Measurements from ENCODE around the gene RIN1. TPM values are rescaled to one million over a fixed set of nuclear protein-coding genes. Genes with fewer than 3 reads are reported as not detected.

RIN1 gene
- total and polyA plus RNA-seq, 2 of the 13 experiments (the other 11 are each of a cell fraction or from before 2014, with no cell fraction given), result 2.4 to 4.1 TPM

DNA sequence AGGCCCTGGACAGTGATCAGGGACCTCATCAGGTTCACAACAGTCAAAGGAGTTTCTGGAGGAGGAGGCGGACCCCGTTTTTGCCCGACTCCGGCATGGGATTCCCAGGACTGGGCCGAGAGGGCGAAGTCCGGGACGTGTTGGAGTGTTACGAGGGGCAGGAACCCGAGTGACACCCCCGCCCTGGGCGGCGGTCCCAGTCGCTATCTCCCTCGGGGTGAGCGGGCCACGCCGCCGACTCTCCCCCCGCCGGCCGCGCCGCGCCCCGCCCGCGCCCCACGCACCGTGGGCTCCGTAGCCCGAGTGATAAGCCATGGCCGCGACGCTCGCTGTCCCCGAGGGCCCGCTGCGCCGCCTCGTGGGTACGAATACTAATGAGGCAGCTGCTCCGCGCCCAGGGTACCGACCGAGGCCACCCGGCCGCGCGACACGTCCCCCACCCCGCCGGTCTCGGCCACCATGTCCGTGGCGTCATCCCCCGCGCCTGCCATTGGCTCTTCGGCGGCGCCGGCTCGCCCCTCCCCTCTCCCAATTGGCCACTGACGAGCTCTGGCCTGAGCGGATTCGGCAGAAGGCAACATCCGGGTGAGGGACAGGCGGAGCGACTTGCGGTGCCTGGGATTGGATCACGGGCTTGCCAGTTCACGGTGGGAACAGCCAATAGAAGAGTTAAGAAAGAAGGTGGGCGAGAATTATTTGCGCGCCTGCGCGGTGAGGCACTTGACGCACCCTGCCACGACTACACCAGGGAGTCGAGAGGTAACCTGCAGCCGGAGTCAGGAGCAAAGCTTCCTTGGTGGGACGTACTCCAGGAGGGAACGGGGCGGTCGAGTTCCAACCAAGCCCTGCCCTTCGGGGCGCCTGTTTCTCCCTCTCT is 47.3 kb downstream of the RIN1 start, which contains the start of gene YIF1A (continued):
- TF ChIP-seq AKNA (CRISPR knock-in tag; IDR thresholded peaks at IDR 0.05; ENCODE audit: borderline replicate concordance) (0 out of 2 replicates have a peak, but pooled peaks have one; percentile 18), KMT2B (CRISPR knock-in tag; IDR thresholded peaks at IDR 0.05) (peak; percentile 35; the same call in 1 of the 2 replicates), SETDB1 (CRISPR knock-in tag; IDR thresholded peaks at IDR 0.05; ENCODE audit: borderline replicate concordance) (no peak), CAMTA2 (CRISPR knock-in tag; IDR thresholded peaks at IDR 0.05; ENCODE audit: borderline replicate concordance) (no peak), GATA4 (IDR thresholded peaks at IDR 0.05; ENCODE audit: borderline replicate concordance, low read depth) (0 out of 2 replicates have a peak, but pooled peaks have one; percentile 32), ZNF558 (CRISPR knock-in tag; IDR thresholded peaks at IDR 0.05; ENCODE audit: borderline replicate concordance) (0 out of 2 replicates have a peak, but pooled peaks have one; percentile 24), ZMYM3 (CRISPR knock-in tag; IDR thresholded peaks at IDR 0.05) (no peak)
- TF ChIP-seq, protein P1, sequence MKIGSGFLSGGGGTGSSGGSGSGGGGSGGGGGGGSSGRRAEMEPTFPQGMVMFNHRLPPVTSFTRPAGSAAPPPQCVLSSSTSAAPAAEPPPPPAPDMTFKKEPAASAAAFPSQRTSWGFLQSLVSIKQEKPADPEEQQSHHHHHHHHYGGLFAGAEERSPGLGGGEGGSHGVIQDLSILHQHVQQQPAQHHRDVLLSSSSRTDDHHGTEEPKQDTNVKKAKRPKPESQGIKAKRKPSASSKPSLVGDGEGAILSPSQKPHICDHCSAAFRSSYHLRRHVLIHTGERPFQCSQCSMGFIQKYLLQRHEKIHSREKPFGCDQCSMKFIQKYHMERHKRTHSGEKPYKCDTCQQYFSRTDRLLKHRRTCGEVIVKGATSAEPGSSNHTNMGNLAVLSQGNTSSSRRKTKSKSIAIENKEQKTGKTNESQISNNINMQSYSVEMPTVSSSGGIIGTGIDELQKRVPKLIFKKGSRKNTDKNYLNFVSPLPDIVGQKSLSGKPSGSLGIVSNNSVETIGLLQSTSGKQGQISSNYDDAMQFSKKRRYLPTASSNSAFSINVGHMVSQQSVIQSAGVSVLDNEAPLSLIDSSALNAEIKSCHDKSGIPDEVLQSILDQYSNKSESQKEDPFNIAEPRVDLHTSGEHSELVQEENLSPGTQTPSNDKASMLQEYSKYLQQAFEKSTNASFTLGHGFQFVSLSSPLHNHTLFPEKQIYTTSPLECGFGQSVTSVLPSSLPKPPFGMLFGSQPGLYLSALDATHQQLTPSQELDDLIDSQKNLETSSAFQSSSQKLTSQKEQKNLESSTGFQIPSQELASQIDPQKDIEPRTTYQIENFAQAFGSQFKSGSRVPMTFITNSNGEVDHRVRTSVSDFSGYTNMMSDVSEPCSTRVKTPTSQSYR (CRISPR knock-in tag; IDR thresholded peaks at IDR 0.05; ENCODE audit: borderline replicate concordance), result no peak
- TF ChIP-seq, protein P2, sequence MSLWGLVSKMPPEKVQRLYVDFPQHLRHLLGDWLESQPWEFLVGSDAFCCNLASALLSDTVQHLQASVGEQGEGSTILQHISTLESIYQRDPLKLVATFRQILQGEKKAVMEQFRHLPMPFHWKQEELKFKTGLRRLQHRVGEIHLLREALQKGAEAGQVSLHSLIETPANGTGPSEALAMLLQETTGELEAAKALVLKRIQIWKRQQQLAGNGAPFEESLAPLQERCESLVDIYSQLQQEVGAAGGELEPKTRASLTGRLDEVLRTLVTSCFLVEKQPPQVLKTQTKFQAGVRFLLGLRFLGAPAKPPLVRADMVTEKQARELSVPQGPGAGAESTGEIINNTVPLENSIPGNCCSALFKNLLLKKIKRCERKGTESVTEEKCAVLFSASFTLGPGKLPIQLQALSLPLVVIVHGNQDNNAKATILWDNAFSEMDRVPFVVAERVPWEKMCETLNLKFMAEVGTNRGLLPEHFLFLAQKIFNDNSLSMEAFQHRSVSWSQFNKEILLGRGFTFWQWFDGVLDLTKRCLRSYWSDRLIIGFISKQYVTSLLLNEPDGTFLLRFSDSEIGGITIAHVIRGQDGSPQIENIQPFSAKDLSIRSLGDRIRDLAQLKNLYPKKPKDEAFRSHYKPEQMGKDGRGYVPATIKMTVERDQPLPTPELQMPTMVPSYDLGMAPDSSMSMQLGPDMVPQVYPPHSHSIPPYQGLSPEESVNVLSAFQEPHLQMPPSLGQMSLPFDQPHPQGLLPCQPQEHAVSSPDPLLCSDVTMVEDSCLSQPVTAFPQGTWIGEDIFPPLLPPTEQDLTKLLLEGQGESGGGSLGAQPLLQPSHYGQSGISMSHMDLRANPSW (CRISPR knock-in tag; IDR thresholded peaks at IDR 0.05; ENCODE audit: borderline replicate concordance), result peak; percentile 48; the same call in 1 of the 2 replicates
- TF ChIP-seq, protein P3, sequence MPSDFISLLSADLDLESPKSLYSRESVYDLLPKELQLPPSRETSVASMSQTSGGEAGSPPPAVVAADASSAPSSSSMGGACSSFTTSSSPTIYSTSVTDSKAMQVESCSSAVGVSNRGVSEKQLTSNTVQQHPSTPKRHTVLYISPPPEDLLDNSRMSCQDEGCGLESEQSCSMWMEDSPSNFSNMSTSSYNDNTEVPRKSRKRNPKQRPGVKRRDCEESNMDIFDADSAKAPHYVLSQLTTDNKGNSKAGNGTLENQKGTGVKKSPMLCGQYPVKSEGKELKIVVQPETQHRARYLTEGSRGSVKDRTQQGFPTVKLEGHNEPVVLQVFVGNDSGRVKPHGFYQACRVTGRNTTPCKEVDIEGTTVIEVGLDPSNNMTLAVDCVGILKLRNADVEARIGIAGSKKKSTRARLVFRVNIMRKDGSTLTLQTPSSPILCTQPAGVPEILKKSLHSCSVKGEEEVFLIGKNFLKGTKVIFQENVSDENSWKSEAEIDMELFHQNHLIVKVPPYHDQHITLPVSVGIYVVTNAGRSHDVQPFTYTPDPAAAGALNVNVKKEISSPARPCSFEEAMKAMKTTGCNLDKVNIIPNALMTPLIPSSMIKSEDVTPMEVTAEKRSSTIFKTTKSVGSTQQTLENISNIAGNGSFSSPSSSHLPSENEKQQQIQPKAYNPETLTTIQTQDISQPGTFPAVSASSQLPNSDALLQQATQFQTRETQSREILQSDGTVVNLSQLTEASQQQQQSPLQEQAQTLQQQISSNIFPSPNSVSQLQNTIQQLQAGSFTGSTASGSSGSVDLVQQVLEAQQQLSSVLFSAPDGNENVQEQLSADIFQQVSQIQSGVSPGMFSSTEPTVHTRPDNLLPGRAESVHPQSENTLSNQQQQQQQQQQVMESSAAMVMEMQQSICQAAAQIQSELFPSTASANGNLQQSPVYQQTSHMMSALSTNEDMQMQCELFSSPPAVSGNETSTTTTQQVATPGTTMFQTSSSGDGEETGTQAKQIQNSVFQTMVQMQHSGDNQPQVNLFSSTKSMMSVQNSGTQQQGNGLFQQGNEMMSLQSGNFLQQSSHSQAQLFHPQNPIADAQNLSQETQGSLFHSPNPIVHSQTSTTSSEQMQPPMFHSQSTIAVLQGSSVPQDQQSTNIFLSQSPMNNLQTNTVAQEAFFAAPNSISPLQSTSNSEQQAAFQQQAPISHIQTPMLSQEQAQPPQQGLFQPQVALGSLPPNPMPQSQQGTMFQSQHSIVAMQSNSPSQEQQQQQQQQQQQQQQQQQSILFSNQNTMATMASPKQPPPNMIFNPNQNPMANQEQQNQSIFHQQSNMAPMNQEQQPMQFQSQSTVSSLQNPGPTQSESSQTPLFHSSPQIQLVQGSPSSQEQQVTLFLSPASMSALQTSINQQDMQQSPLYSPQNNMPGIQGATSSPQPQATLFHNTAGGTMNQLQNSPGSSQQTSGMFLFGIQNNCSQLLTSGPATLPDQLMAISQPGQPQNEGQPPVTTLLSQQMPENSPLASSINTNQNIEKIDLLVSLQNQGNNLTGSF (CRISPR knock-in tag; IDR thresholded peaks at IDR 0.05), result no peak

All from HepG2 (cell line).